Loucy (cell line): ENCODE measurements around the gene CYSRT1.

ENCODE experiments used
- CTCF ChIP-seq: fragments of 200-600 bp; sonication (generic); conservative IDR thresholded peaks from 2 replicates; pipeline ENCODE4 v1.5.1; 2014; ENCODE audit warnings: mild to moderate bottlenecking, antibody characterized with exemption, low read length
- EZH2phosphoT487 ChIP-seq: fragments of 200-600 bp; IDR thresholded peaks from 2 replicates; pipeline ENCODE4 v1.6.1; 2018; ENCODE audit warnings: antibody characterized with exemption, mild to moderate bottlenecking, moderate library complexity, borderline replicate concordance

- no peak for TF ChIP-seq CTCF
- TF ChIP-seq EZH2phosphoT487, result no peak
These were observed 33.1 kb upstream of the CYSRT1 start for GRCh38 chr9:137191691-137192447.
